ENCODE results near the gene DDB1.

GRCh38 chr11:61362542-61362875, 29.6 kb upstream of the DDB1 start:
- TF ChIP-seq, protein P1, sequence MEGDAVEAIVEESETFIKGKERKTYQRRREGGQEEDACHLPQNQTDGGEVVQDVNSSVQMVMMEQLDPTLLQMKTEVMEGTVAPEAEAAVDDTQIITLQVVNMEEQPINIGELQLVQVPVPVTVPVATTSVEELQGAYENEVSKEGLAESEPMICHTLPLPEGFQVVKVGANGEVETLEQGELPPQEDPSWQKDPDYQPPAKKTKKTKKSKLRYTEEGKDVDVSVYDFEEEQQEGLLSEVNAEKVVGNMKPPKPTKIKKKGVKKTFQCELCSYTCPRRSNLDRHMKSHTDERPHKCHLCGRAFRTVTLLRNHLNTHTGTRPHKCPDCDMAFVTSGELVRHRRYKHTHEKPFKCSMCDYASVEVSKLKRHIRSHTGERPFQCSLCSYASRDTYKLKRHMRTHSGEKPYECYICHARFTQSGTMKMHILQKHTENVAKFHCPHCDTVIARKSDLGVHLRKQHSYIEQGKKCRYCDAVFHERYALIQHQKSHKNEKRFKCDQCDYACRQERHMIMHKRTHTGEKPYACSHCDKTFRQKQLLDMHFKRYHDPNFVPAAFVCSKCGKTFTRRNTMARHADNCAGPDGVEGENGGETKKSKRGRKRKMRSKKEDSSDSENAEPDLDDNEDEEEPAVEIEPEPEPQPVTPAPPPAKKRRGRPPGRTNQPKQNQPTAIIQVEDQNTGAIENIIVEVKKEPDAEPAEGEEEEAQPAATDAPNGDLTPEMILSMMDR (IDR thresholded peaks at IDR 0.05) = no peak
- TF ChIP-seq POLR2A (IDR thresholded peaks at IDR 0.05; ENCODE audit: low read depth) = no peak

All from esophagus muscularis mucosa (tissue), 3 donors.